ENCODE results near the gene CENPX.

CENPX gene

GRCh38 chr17:81999587-81999975 lies 23.1 kb downstream of the CENPX start:
- TF ChIP-seq TAF1 (IDR thresholded peaks at IDR 0.05; ENCODE audit: low read depth): no peak
- TF ChIP-seq TCF12 (IDR thresholded peaks at IDR 0.05; ENCODE audit: low read depth): no peak
- TF ChIP-seq, protein P1, sequence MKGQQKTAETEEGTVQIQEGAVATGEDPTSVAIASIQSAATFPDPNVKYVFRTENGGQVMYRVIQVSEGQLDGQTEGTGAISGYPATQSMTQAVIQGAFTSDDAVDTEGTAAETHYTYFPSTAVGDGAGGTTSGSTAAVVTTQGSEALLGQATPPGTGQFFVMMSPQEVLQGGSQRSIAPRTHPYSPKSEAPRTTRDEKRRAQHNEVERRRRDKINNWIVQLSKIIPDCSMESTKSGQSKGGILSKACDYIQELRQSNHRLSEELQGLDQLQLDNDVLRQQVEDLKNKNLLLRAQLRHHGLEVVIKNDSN (IDR thresholded peaks at IDR 0.05): no peak
- no peak for TF ChIP-seq CREB1 (IDR thresholded peaks at IDR 0.05; ENCODE audit: low read depth)
- no peak for TF ChIP-seq EGR1 (IDR thresholded peaks at IDR 0.05)
- no peak for TF ChIP-seq YY1 (IDR thresholded peaks at IDR 0.05; ENCODE audit: low read depth)
- TF ChIP-seq ZBTB7A (IDR thresholded peaks at IDR 0.05; ENCODE audit: low read depth): no peak
- TF ChIP-seq FOXM1 (IDR thresholded peaks at IDR 0.05; ENCODE audit: borderline replicate concordance, low read depth): no peak
- no peak for TF ChIP-seq RAD21 (IDR thresholded peaks at IDR 0.05; ENCODE audit: low read depth)
- TF ChIP-seq, protein P2, sequence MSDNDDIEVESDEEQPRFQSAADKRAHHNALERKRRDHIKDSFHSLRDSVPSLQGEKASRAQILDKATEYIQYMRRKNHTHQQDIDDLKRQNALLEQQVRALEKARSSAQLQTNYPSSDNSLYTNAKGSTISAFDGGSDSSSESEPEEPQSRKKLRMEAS (IDR thresholded peaks at IDR 0.05): no peak

DNA sequence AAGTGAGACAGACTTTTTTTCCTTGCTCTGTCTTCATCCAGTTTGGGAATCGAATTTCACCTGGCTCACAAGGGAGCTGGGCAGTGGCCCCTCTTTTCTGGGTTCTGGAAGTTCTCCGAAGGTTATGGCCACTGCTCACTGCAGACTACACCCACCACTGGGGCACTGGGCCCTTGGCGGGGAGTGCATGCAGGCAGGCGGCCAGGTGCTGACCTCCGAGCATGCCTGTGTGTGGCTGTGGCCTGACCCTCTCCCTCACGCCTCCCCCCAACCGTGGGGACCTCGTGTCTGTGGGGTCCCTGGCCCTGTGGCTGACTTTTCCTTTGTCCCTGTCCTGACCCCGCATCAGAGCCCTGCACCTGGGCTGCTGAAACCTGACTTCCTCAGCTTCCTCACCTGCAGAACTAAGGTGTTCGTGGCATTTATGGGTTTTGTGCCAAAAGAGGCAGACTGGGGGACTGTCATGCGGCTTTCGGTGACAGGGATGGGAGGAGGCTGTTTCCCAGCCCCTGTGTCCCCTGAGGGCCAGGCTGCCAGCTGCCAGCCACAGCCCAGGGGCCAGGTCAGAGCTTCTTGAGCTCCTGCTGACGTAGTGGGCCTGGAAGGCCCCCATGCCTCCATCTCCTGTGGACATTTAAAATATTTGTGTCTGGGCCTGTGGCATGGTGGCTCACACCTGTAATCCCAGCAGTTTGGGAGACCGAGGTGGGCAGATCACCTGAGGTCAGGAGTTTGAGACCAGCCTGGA lies 23.8 kb downstream of the CENPX start:
- TF ChIP-seq TAF1 (IDR thresholded peaks at IDR 0.05; ENCODE audit: low read depth): no peak
- TF ChIP-seq NFIC (IDR thresholded peaks at IDR 0.05): no peak
- TF ChIP-seq ZBTB7A (IDR thresholded peaks at IDR 0.05; ENCODE audit: low read depth): no peak
- no peak for TF ChIP-seq YY1 (IDR thresholded peaks at IDR 0.05; ENCODE audit: low read depth)
- no peak for TF ChIP-seq REST (IDR thresholded peaks at IDR 0.05; ENCODE audit: low read depth)
- TF ChIP-seq, protein P2 (IDR thresholded peaks at IDR 0.05): no peak
- TF ChIP-seq FOXM1 (IDR thresholded peaks at IDR 0.05; ENCODE audit: borderline replicate concordance, low read depth): no peak
- no peak for TF ChIP-seq CEBPB (IDR thresholded peaks at IDR 0.05)
- no peak for TF ChIP-seq EGR1 (IDR thresholded peaks at IDR 0.05)
- TF ChIP-seq CREB1 (IDR thresholded peaks at IDR 0.05; ENCODE audit: low read depth): no peak
- no peak for TF ChIP-seq TEAD4 (IDR thresholded peaks at IDR 0.05)
- TF ChIP-seq, protein P1 (IDR thresholded peaks at IDR 0.05): no peak
- TF ChIP-seq RAD21 (IDR thresholded peaks at IDR 0.05; ENCODE audit: low read depth): no peak

DNA sequence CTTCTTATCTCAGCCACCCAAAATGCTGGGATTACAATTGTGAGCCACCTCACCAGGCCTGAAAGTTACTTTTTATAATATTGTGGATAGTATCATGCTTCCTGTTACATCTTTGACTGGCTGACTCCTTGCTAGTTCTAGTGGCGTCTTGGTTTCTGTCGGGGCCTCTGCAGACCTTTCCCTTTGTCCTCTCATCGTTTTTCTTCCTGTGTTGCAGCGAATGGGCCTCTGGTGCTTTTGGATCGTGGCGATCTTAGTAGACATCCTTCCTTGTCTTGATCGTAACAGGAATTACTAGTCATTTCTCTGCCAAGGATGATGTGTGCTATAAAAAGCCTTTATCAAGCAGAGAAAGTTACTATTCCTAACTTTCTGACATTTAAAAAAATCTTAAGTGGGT lies 24.5 kb downstream of the CENPX start:
- TF ChIP-seq TAF1 (IDR thresholded peaks at IDR 0.05; ENCODE audit: low read depth): no peak
- TF ChIP-seq, protein P1 (IDR thresholded peaks at IDR 0.05): no peak

- no peak for TF ChIP-seq TCF12 (IDR thresholded peaks at IDR 0.05; ENCODE audit: low read depth)
- no peak for TF ChIP-seq ZBTB7A (IDR thresholded peaks at IDR 0.05; ENCODE audit: low read depth)
- TF ChIP-seq REST (IDR thresholded peaks at IDR 0.05; ENCODE audit: low read depth): no peak
- TF ChIP-seq RAD21 (IDR thresholded peaks at IDR 0.05; ENCODE audit: low read depth): no peak
- no peak for TF ChIP-seq TAF1 (IDR thresholded peaks at IDR 0.05; ENCODE audit: low read depth)
- TF ChIP-seq CREB1 (IDR thresholded peaks at IDR 0.05; ENCODE audit: low read depth): no peak
- TF ChIP-seq, protein P2 (IDR thresholded peaks at IDR 0.05): no peak
- no peak for TF ChIP-seq NFIC (IDR thresholded peaks at IDR 0.05)
- no peak for TF ChIP-seq TEAD4 (IDR thresholded peaks at IDR 0.05)
- no peak for TF ChIP-seq FOXM1 (IDR thresholded peaks at IDR 0.05; ENCODE audit: borderline replicate concordance, low read depth)
- TF ChIP-seq, protein P1 (IDR thresholded peaks at IDR 0.05): no peak
- TF ChIP-seq YY1 (IDR thresholded peaks at IDR 0.05; ENCODE audit: low read depth): no peak
- TF ChIP-seq EGR1 (IDR thresholded peaks at IDR 0.05): no peak
- TF ChIP-seq CEBPB (IDR thresholded peaks at IDR 0.05): no peak
- TF ChIP-seq EP300 (IDR thresholded peaks at IDR 0.05; ENCODE audit: borderline replicate concordance): no peak
Observed at GRCh38 chr17:81996757-81997441, 25.8 kb downstream of the CENPX start.
